Keratinocyte (primary cell): Measurements from ENCODE around the gene SAMD14. TPM values are rescaled to one million over a fixed set of nuclear protein-coding genes. Genes with fewer than 3 reads are reported as not detected.

Experiments
- DNase-seq: peaks from one replicate; pipeline ENCODE4 v3.0.0-alpha.2; 2011; ENCODE audit warnings: low read depth, missing footprints, low spot score
- FAIRE-seq: peaks from 2 replicates; lab custom pipeline; 2011; peaks lifted over from hg19 to GRCh38; lab: Jason Lieb, UNC
- H2AFZ ChIP-seq: 2 replicates; pipeline ENCODE4 v1.6.0; 2012; ENCODE audit warnings: low read length, control low read depth, inconsistent platforms; ENCODE audit not compliant: control insufficient read depth
- H3K27ac ChIP-seq: 2 replicates; pipeline ENCODE4 v1.5.1; 2011; ENCODE audit warnings: low read length; ENCODE audit not compliant: control insufficient read depth, insufficient read depth
- H3K27me3 ChIP-seq: 3 replicates; pipeline ENCODE4 v1.6.0; 2011; ENCODE audit warnings: low read length; ENCODE audit not compliant: control insufficient read depth, insufficient read depth; ENCODE audit errors: extremely low read depth
- H3K36me3 ChIP-seq, 2 experiments: 2 replicates in 1 of 2; 3 replicates in 1 of 2; pipeline ENCODE4 v1.5.1; 2011; ENCODE audit warnings: low read length in 2 of 2, mild to moderate bottlenecking in 1 of 2; ENCODE audit not compliant: control insufficient read depth in 2 of 2, insufficient read depth in 2 of 2; ENCODE audit errors: extremely low read depth in 1 of 2
- H3K4me1 ChIP-seq: 3 replicates; pipeline ENCODE4 v1.5.1; 2011; ENCODE audit warnings: low read length; ENCODE audit not compliant: control insufficient read depth, insufficient read depth; ENCODE audit errors: extremely low read depth
- H3K4me2 ChIP-seq: 3 replicates; pipeline ENCODE4 v1.6.0; 2011; ENCODE audit warnings: low read depth, low read length; ENCODE audit not compliant: control insufficient read depth, insufficient read depth; ENCODE audit errors: extremely low read depth
- H3K4me3 ChIP-seq, 3 experiments: fragments of 200-600 bp in 1 of 3; sonication (generic) in 1 of 3; 2 replicates in 2 of 3; 3 replicates in 1 of 3; pipeline ENCODE4 v1.5.1; 2011 to 2016; ENCODE audit warnings: low read length in 3 of 3, mild to moderate bottlenecking in 3 of 3, control low read depth in 2 of 3, inconsistent platforms in 1 of 3, low read depth in 1 of 3, mixed read lengths in 1 of 3, mixed run types in 1 of 3, moderate library complexity in 1 of 3; ENCODE audit not compliant: control insufficient read depth in 2 of 3, insufficient read depth in 2 of 3; ENCODE audit errors: extremely low read depth in 1 of 3
- H3K79me2 ChIP-seq: 2 replicates; pipeline ENCODE4 v1.6.0; 2012; ENCODE audit warnings: low read length; ENCODE audit not compliant: control insufficient read depth, insufficient read depth
- H3K9ac ChIP-seq: 3 replicates; pipeline ENCODE4 v1.6.0; 2011; ENCODE audit warnings: low read length; ENCODE audit not compliant: control insufficient read depth, insufficient read depth; ENCODE audit errors: extremely low read depth
- H3K9me1 ChIP-seq: 3 replicates; pipeline ENCODE4 v1.6.0; 2011; ENCODE audit warnings: low read length; ENCODE audit not compliant: control insufficient read depth, insufficient read depth; ENCODE audit errors: extremely low read depth
- H3K9me3 ChIP-seq: 2 replicates; pipeline ENCODE4 v1.5.1; 2012; ENCODE audit warnings: low read depth, low read length; ENCODE audit not compliant: control insufficient read depth
- H4K20me1 ChIP-seq: 3 replicates; pipeline ENCODE4 v1.6.0; 2011; ENCODE audit warnings: low read length; ENCODE audit not compliant: control insufficient read depth, insufficient read depth; ENCODE audit errors: extremely low read depth
- EZH2 ChIP-seq: IDR thresholded peaks from one replicate; pipeline ENCODE4 v1.6.1; 2012; ENCODE audit warnings: inconsistent platforms, mild to moderate bottlenecking, low read length, moderate library complexity
- dilution Hi-C: fragments of 300-500 bp; cut with MboI; formaldehyde crosslinking; loops from one replicate; pipeline ENCODE4 v1.7.0; 2020; ENCODE audit warnings: low sequenced_read_pairs; ENCODE audit not compliant: extremely low pct_ligation_motif_present
- polyA plus RNA-seq, 5 experiments: library from polyadenylated mRNA; depleted of rRNA in 3 of 5; stranded (reverse) in 3 of 5; stranded (forward) in 1 of 5; unstranded in 1 of 5; fragments of >200 nt; gene quantifications; 1 replicate in 1 of 5; 2 replicates in 3 of 5; 3 replicates in 1 of 5; pipeline versions ENCODE4 v1.2.1 to v1.2.3, GENCODE V29; 2011 to 2012; ENCODE audit warnings: missing spikeins in 2 of 5, low read depth in 1 of 5, low replicate concordance in 1 of 5
- TF ChIP-seq, protein P1 (sequence below), 3 experiments: IDR thresholded peaks in 1 of 3; conservative IDR thresholded peaks in 1 of 3; optimal IDR thresholded peaks in 1 of 3; 2 replicates in 2 of 3; 3 replicates in 1 of 3; pipeline versions ENCODE3 to v1.5.1; 2011; ENCODE audit warnings: low read length in 3 of 3, mild to moderate bottlenecking in 3 of 3, moderate library complexity in 2 of 3, control low read depth in 1 of 3, inconsistent platforms in 1 of 3; ENCODE audit not compliant: insufficient read depth in 2 of 3; ENCODE audit errors: extremely low read depth in 1 of 3

The SAMD14 gene
- polyA plus RNA-seq, 1 donor (not counting 4 experiments of a cell fraction or from before 2014, with no cell fraction given) = not detected

DNA sequence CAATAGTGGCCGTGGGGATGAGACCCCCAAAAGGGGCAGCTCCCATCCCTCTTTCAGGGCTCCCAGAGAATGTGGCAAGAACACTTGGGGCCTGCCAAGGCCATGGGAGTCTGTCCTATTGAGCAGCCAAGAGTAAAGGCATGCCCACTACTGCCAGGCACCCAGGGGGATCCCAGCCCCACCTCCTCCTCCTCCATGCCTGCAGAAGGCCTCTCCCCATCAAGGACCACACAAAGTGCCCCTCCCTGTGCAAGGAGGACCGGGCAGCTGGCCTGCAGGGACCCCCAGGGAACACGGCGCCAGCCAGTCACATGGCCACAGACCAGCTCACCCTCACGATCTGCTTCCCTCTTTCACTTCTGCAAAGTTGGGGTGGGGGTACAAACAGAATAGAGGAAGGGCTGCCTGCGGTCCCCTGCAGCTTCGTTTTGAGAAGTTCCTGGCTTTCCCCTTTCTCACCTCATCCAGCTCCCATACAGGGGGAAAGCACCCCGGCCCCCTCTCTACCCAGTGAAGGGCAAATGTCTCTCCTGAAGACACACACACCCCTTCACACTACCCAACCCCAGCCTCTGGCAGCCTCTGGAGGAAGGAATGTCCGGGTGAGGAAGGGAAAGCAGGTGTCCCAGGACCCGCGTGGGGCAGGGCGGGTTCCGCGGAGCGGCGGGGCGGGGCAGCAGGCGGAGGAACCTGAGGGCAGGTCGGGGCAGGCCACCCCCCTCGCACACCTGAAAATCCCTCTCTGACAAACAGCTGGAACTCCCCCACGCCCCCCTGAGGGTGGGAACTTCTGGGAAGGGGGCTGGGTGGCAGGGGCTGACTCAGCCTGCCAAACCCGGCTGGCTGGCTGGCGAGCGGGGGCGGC is 18.5 kb upstream of the SAMD14 start:
- Histone ChIP-seq H2AFZ (no peak overlapping the region), H3K79me2 (peaks cover 56% of the 10 kb centered on the region), H3K9me3 (no peaks in the 10 kb centered on the region), H3K4me2 (peak overlapping the region; percentile 94), H3K9ac (peak overlapping the region; percentile 67), H4K20me1 (peaks cover 32% of the 10 kb centered on the region), H3K27me3 (no peaks in the 10 kb centered on the region), H3K27ac (no peak overlapping the region), H3K36me3 (peaks cover 17 to 27% of the 10 kb centered on the region in 2 experiments), H3K9me1 (peaks cover 4% of the 10 kb centered on the region), H3K4me3 (peak overlapping the region; percentile 70 to 88 (median 76)), H3K4me1 (peaks cover 46% of the 10 kb centered on the region)
- FAIRE-seq (peak; percentile 20), DNase-seq (no peak)
- dilution Hi-C loops = no loop called here
- no peak for TF ChIP-seq EZH2
- TF ChIP-seq, protein P1, sequence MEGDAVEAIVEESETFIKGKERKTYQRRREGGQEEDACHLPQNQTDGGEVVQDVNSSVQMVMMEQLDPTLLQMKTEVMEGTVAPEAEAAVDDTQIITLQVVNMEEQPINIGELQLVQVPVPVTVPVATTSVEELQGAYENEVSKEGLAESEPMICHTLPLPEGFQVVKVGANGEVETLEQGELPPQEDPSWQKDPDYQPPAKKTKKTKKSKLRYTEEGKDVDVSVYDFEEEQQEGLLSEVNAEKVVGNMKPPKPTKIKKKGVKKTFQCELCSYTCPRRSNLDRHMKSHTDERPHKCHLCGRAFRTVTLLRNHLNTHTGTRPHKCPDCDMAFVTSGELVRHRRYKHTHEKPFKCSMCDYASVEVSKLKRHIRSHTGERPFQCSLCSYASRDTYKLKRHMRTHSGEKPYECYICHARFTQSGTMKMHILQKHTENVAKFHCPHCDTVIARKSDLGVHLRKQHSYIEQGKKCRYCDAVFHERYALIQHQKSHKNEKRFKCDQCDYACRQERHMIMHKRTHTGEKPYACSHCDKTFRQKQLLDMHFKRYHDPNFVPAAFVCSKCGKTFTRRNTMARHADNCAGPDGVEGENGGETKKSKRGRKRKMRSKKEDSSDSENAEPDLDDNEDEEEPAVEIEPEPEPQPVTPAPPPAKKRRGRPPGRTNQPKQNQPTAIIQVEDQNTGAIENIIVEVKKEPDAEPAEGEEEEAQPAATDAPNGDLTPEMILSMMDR (optimal IDR thresholded peaks at IDR 0.05 in 1 of 3, IDR thresholded peaks at IDR 0.05 in 1 of 3, conservative IDR thresholded peaks at IDR 0.05 in 1 of 3; ENCODE audit: extremely low read depth in 1 of 3, insufficient read depth in 2 of 3, low read length in 3 of 3) = peak; percentile 26 to 55 (median 42)

DNA sequence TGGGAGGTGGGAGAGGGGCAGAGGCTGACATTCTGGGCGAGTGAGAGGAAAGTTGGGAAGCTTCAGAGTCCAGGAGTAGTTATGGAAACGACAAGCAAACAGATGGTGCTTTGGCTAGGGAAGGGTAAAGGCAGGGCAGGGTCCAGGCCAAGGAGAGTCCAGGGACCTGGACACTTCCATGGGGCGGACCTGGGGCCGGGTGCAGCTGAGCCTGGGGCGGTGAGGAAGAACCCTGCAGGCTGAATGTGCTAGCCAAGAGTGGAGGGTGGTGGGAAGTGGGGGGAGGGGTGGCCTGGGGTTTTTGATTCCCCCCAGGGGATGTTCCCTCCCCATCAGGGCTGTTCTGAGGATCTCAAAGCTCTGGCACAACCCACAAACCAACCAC is 17.9 kb upstream of the SAMD14 start:
- FAIRE-seq (no peak), DNase-seq (no peak)
- Histone ChIP-seq H4K20me1 (peaks cover 32% of the 10 kb centered on the region), H3K4me3 (peak overlapping the region; percentile 70 to 88 (median 76)), H3K4me2 (peak overlapping the region; percentile 94), H3K9ac (peak overlapping the region; percentile 67), H3K9me3 (no peaks in the 10 kb centered on the region), H3K4me1 (peaks cover 41% of the 10 kb centered on the region), H3K9me1 (peaks cover 4% of the 10 kb centered on the region), H3K36me3 (peaks cover 21 to 27% of the 10 kb centered on the region in 2 experiments), H3K79me2 (peaks cover 57% of the 10 kb centered on the region), H2AFZ (no peak overlapping the region), H3K27ac (no peak overlapping the region), H3K27me3 (no peaks in the 10 kb centered on the region)
- no peak for TF ChIP-seq EZH2
- TF ChIP-seq, protein P1 (optimal IDR thresholded peaks at IDR 0.05 in 1 of 3, IDR thresholded peaks at IDR 0.05 in 1 of 3, conservative IDR thresholded peaks at IDR 0.05 in 1 of 3; ENCODE audit: extremely low read depth in 1 of 3, insufficient read depth in 2 of 3, low read length in 3 of 3) = no peak
- dilution Hi-C loops = no loop called here
